NB4 (cell line): Measurements from ENCODE around the gene TIMM17B.

Source experiments
- DNase-seq: peaks from one replicate; pipeline ENCODE4 v3.0.0; 2010; ENCODE audit warnings: low read depth
- H3K4me3 ChIP-seq: one replicate; pipeline ENCODE4 v1.5.1; 2011; ENCODE audit warnings: mild to moderate bottlenecking, low read depth, low read length, moderate library complexity
- MYC ChIP-seq: IDR thresholded peaks from 2 replicates; pipeline ENCODE4 v1.6.1; 2011; ENCODE audit warnings: low read depth, low read length
- POLR2A ChIP-seq: IDR thresholded peaks from 2 replicates; pipeline ENCODE4 v1.6.1; 2011; ENCODE audit warnings: mild to moderate bottlenecking; ENCODE audit not compliant: insufficient read length; ENCODE audit errors: extremely low read depth
- TF ChIP-seq, protein P1 (sequence below): IDR thresholded peaks from one replicate; pipeline ENCODE4 v1.5.1; 2012; ENCODE audit warnings: low read depth, low read length
- TF ChIP-seq, protein P2 (sequence below): IDR thresholded peaks from 2 replicates; pipeline ENCODE4 v1.6.1; 2011; ENCODE audit warnings: low read depth, low read length

The TIMM17B gene

DNA sequence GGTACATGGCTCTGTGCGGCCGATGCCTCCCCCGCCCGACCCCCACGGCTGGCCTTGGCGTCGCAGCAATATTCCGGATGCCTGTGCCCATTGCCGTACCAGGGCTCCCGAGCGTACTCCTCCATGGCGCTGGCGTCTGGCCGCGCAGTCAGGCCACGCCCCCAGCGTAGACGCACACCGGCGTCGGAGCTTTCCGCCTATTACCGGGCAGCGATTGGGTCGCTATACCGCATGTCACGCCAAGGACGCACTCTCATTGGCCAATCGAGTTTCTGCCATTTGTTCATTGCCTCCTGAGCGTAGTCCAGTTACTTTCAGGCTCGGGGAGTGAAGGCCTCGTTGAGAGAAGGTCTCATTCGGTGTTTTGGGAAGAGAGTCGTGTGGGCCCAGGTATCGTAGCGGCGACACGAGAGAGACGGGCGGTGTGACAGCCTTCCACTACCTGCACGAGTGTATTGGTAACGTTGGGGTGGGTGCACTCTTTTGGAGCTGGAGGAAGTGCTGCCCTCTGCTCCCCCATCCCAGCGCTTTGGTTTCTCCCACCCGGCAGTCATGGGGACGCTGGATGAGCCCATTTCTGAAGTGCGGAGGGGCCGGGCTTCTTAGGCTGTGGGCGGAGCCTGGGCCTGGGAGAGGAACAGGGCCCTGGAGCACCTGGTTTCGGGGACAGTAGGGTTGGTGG is at the start of gene TIMM17B, which contains the start of gene PQBP1:
Gene TIMM17B, minus strand, starts transcription at position 144 of the 682 bp plus-strand sequence. Its CDS starts 19 bp downstream, at position 125.
Gene PQBP1, plus strand, starts transcription at position 306 of the 682 bp plus-strand sequence. CDS start 580 bp downstream, outside the sequence.
- peak; percentile 96 for DNase-seq
- TF ChIP-seq, protein P1, sequence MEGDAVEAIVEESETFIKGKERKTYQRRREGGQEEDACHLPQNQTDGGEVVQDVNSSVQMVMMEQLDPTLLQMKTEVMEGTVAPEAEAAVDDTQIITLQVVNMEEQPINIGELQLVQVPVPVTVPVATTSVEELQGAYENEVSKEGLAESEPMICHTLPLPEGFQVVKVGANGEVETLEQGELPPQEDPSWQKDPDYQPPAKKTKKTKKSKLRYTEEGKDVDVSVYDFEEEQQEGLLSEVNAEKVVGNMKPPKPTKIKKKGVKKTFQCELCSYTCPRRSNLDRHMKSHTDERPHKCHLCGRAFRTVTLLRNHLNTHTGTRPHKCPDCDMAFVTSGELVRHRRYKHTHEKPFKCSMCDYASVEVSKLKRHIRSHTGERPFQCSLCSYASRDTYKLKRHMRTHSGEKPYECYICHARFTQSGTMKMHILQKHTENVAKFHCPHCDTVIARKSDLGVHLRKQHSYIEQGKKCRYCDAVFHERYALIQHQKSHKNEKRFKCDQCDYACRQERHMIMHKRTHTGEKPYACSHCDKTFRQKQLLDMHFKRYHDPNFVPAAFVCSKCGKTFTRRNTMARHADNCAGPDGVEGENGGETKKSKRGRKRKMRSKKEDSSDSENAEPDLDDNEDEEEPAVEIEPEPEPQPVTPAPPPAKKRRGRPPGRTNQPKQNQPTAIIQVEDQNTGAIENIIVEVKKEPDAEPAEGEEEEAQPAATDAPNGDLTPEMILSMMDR: no peak
- TF ChIP-seq, protein P2, sequence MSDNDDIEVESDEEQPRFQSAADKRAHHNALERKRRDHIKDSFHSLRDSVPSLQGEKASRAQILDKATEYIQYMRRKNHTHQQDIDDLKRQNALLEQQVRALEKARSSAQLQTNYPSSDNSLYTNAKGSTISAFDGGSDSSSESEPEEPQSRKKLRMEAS: peak; percentile 51
- no peak; the same call in 1 of the 2 replicates for TF ChIP-seq MYC
- TF ChIP-seq POLR2A: peak; percentile 76
- peak within 1 kb of the TSS; percentile 66 for H3K4me3 ChIP-seq

DNA sequence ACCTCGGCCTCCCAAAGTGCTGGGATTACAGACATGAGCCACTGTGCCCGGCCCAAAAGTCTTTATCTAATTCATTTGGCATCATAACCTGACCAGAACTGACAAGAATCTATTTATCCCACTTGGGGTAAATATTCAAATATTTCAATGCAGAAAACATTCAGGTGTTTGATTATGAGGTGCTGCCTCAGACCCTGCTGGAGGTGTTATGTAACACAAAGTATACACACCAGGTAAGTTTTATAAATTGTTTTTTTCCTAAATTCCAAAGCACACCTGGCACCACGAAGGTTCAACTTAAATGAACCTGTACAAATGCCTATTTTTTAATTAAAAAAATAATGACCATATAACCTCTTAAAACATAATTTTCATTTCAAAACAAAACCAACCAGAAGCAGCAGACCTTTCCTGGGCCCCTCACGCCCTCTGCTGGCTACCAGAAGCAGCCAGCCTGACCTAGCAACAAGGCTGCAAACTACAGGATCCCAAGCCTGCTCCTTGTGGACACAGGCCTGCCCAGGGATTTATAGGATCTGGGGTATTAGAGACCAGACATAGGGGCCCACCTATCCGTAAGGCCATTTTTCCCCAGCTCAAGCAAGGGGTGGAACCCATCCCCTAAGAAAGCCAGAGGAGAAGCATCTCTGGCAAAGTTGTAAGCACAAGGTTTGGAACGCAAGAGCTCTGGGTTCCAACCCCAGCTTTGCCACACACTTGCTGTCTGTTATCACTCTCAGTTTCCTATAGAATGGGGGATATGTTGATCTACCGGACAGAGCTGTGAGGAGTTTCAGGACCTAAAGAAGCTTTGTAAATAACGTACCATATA is 48.2 kb upstream of the TIMM17B start:
- peak; percentile 56 for DNase-seq
- TF ChIP-seq, protein P2: no peak
- TF ChIP-seq MYC (no peak), POLR2A (no peak)
- TF ChIP-seq, protein P1: peak; percentile 80
- H3K4me3 ChIP-seq: no peak overlapping the region

DNA sequence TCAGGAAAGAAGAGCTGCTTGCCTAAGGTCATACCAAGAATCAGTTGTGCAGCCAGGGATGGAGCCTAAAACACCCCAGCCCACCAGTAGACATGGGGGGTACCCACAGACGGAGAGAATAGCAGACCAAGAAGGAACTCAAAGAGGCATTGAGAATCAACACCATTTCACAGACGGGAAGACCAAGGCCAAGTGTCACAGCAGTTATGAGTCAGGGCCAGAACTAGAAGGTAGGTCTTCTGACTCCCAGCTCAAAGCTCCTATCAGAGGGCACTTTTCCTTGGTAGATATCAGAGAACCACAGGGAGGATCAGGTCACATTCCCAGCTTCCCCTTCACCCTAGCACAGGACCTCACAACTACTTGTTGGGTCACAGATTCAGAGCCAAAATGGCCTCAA is 45.3 kb upstream of the TIMM17B start:
- DNase-seq: no peak
- H3K4me3 ChIP-seq: no peak overlapping the region
- TF ChIP-seq MYC (no peak), POLR2A (no peak)
- TF ChIP-seq, protein P1: no peak
- TF ChIP-seq, protein P2: no peak

DNA sequence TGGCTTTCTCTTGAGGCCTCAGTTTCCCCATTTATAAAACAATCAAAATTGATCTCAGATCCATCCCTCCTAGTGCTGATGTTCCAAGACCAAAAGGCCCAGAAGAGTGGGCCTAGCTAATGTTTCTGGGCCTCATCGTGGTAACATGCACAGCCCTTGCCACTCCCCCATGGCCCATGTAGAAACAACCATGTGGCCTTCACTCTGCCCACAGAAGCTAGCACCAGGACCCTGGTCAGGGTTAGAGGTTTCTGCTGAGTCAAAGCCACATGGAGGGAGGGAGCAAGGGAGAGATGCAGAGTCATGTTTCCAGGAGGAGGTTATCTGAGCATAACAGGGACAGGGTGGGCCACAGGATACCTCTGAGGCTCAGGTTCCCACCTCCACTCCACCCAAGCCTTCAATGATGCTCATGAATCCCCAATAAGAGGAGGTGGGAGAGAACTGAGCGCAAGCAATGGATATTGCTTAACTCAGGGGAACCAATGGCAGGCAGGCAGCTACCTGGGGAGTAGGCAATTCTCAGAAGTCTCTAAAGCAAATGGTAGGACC is 42.9 kb upstream of the TIMM17B start:
- peak; percentile 58 for DNase-seq
- no peak overlapping the region for H3K4me3 ChIP-seq
- TF ChIP-seq, protein P1: no peak
- TF ChIP-seq POLR2A (no peak), MYC (no peak)
- TF ChIP-seq, protein P2: peak; percentile 40; the same call in 1 of the 2 replicates

DNA sequence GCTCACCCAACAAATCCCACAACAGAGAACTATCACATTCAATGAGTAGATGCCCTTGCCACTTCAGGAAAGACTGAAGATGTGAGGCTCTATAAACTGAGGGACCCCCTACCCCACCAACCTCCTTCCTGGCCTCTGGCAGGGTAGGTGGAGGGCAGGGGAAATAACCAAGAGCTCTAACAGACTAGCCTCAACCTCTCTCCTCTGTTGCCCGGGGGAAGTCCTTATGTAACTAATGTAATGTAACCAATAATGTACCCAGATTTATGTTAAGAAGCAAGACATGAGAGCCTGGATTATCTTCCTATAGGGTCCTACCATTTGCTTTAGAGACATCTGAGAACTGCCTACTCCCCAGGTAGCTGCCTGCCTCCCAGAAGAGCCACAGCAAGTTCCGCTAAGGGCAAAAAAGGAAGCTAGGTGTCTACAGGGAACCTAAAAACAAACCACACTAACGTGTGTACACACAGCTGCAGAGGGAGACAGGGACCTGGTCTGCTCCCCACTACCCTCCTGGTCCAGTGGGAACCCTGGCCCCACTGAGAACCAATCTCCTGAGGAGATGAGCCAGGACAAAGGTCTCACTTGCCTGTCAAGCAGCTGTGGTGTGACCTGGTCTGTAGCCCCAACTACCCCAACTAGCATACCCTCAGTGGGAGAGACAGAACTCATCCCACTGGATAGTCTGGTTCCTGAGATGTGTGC is 42.1 kb upstream of the TIMM17B start:
- TF ChIP-seq, protein P2: no peak
- TF ChIP-seq, protein P1: no peak
- no peak for TF ChIP-seq POLR2A
- TF ChIP-seq MYC: no peak
- H3K4me3 ChIP-seq: no peak overlapping the region
- no peak for DNase-seq
